RWPE2 (cell line): ENCODE measurements around the gene BORCS5.

ENCODE experiments used
- ATAC-seq: fragments of 200-7000 bp; cut with Tn5 transposase; 3 replicates; pipeline ENCODE4 v1.9.1; 2021; ENCODE audit warnings: low read depth
- DNase-seq: peaks from one replicate; pipeline ENCODE4 v3.0.0-alpha.2; 2020; ENCODE audit warnings: low spot score
- H3K27ac ChIP-seq: fragments of 450-650 bp; 2 replicates; pipeline ENCODE4 v1.5.1; 2017; ENCODE audit warnings: mild to moderate bottlenecking; ENCODE audit not compliant: poor library complexity, severe bottlenecking
- H3K27me3 ChIP-seq: fragments of 250-450 bp; sonication (Bioruptor Pico); 2 replicates; pipeline ENCODE4 v1.5.1; 2021; ENCODE audit warnings: mild to moderate bottlenecking, moderate library complexity; ENCODE audit not compliant: insufficient read depth, poor library complexity, severe bottlenecking
- H3K36me3 ChIP-seq: fragments of 250-450 bp; sonication (Bioruptor Pico); 2 replicates; pipeline ENCODE4 v1.5.1; 2020; ENCODE audit warnings: low read depth, mild to moderate bottlenecking, moderate library complexity
- H3K4me1 ChIP-seq: fragments of 250-450 bp; sonication (Bioruptor Pico); 2 replicates; pipeline ENCODE4 v1.5.1; 2021; ENCODE audit warnings: mild to moderate bottlenecking, moderate library complexity; ENCODE audit not compliant: insufficient read depth, poor library complexity, severe bottlenecking
- H3K4me3 ChIP-seq: fragments of 250-450 bp; sonication (Bioruptor Pico); 2 replicates; pipeline ENCODE4 v1.5.1; 2021; ENCODE audit warnings: mild to moderate bottlenecking, moderate library complexity; ENCODE audit not compliant: severe bottlenecking
- H3K9me3 ChIP-seq: fragments of 250-450 bp; sonication (Bioruptor Pico); 2 replicates; pipeline ENCODE4 v1.5.1; 2021; ENCODE audit warnings: mild to moderate bottlenecking, moderate library complexity; ENCODE audit not compliant: severe bottlenecking
- TF ChIP-seq, protein P1 (sequence below): fragments of 450-650 bp; IDR thresholded peaks from one replicate; pipeline ENCODE4 v1.5.1; 2017; ENCODE audit warnings: mild to moderate bottlenecking, moderate library complexity; ENCODE audit not compliant: poor library complexity, severe bottlenecking

The BORCS5 gene

DNA sequence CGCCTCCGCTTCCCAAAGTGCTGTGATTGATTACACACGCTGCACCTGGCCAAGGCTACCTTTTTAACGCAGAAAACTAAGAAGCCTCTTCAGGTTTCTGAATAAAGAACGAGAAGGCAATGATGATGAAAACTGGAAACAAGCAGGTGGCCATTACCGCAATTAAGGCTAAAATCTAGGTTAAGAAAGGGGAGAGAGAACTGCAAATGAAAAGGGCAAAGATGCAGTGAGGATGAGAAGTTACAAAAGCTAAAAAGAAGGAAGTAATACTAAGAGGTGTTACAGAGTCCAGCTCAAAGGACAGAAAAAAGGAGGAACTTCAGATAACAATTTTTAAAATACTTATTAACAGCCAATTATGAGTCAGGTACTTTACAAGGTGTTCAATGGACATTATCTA is 126.1 kb downstream of the BORCS5 start:
- TF ChIP-seq, protein P1, sequence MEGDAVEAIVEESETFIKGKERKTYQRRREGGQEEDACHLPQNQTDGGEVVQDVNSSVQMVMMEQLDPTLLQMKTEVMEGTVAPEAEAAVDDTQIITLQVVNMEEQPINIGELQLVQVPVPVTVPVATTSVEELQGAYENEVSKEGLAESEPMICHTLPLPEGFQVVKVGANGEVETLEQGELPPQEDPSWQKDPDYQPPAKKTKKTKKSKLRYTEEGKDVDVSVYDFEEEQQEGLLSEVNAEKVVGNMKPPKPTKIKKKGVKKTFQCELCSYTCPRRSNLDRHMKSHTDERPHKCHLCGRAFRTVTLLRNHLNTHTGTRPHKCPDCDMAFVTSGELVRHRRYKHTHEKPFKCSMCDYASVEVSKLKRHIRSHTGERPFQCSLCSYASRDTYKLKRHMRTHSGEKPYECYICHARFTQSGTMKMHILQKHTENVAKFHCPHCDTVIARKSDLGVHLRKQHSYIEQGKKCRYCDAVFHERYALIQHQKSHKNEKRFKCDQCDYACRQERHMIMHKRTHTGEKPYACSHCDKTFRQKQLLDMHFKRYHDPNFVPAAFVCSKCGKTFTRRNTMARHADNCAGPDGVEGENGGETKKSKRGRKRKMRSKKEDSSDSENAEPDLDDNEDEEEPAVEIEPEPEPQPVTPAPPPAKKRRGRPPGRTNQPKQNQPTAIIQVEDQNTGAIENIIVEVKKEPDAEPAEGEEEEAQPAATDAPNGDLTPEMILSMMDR: no peak
- ATAC-seq (no peak), DNase-seq (no peak)
- Histone ChIP-seq H3K27ac (no peak overlapping the region), H3K27me3 (no peaks in the 10 kb centered on the region), H3K4me3 (no peak overlapping the region), H3K36me3 (no peaks in the 10 kb centered on the region), H3K4me1 (no peaks in the 10 kb centered on the region), H3K9me3 (no peaks in the 10 kb centered on the region)

- ATAC-seq (no peak), DNase-seq (no peak)
- Histone ChIP-seq H3K27me3 (no peaks in the 10 kb centered on the region), H3K4me3 (no peak overlapping the region), H3K36me3 (no peaks in the 10 kb centered on the region), H3K27ac (no peak overlapping the region), H3K9me3 (no peaks in the 10 kb centered on the region), H3K4me1 (no peaks in the 10 kb centered on the region)
- TF ChIP-seq, protein P1: no peak
Observed at GRCh38 chr12:12483438-12483837, 126.6 kb downstream of the BORCS5 start.

DNA sequence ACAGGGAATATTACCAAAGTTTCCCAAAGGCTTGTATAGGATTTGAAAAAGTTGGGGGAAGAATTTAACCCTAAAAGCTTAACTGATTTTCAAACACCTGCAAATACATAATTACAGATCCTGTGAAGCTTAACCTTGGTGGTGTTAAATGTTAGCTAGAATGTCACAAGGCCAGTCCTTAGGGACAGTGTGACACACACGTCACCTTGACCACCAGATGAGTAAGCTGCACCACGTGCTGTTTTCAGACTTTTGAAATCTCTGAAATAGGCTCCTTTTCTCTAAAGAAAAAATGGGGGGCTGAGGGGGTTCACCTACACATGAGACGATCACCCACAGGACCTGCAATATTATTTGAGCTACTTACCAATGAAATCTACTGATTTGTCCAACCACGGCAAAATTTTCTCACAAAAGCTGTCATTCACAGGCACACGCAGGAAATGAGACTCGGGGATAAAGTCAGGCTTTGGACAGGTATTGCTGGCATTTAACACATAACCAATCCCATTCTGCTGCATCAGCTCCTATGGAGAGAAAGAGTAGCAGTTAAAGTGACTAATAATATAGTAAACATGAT is 129.9 kb downstream of the BORCS5 start:
- Histone ChIP-seq H3K9me3 (no peaks in the 10 kb centered on the region), H3K27ac (no peak overlapping the region), H3K4me1 (no peaks in the 10 kb centered on the region), H3K36me3 (no peaks in the 10 kb centered on the region), H3K27me3 (no peaks in the 10 kb centered on the region), H3K4me3 (no peak overlapping the region)
- ATAC-seq: no peak
- no peak for DNase-seq
- TF ChIP-seq, protein P1: no peak

GRCh38 chr12:12487490-12487889 is 130.6 kb downstream of the BORCS5 start:
- DNase-seq (no peak), ATAC-seq (no peak)
- Histone ChIP-seq H3K9me3 (no peaks in the 10 kb centered on the region), H3K4me1 (no peaks in the 10 kb centered on the region), H3K27ac (no peak overlapping the region), H3K36me3 (no peaks in the 10 kb centered on the region), H3K27me3 (no peaks in the 10 kb centered on the region), H3K4me3 (no peak overlapping the region)
- TF ChIP-seq, protein P1: no peak

GRCh38 chr12:12488296-12488695 is 131.4 kb downstream of the BORCS5 start:
- no peak for ATAC-seq

More at GRCh38 chr12:12488296-12488695, 131.4 kb downstream of the BORCS5 start:
- TF ChIP-seq, protein P1: no peak
- Histone ChIP-seq H3K4me3 (no peak overlapping the region), H3K27me3 (no peaks in the 10 kb centered on the region), H3K9me3 (no peaks in the 10 kb centered on the region), H3K4me1 (no peaks in the 10 kb centered on the region), H3K27ac (no peak overlapping the region), H3K36me3 (no peaks in the 10 kb centered on the region)
- no peak for DNase-seq
